Medulla oblongata (tissue), 1 donor: ENCODE data around the gene SLC43A2.

Source experiments
- DNase-seq: peaks from one replicate; pipeline ENCODE4 v3.0.0-alpha.2; 2015; ENCODE audit errors: extremely low spot score

SLC43A2 gene

GRCh38 chr17:1643999-1644492, 15.4 kb upstream of the SLC43A2 start:
- DNase-seq = no peak

GRCh38 chr17:1643293-1643998, 14.8 kb upstream of the SLC43A2 start:
- no peak for DNase-seq

- DNase-seq = no peak
These were observed 12.4 kb upstream of the SLC43A2 start for GRCh38 chr17:1641065-1641403.

- peak; percentile 39 for DNase-seq
These were observed 11.9 kb upstream of the SLC43A2 start for GRCh38 chr17:1640329-1641064.

DNA sequence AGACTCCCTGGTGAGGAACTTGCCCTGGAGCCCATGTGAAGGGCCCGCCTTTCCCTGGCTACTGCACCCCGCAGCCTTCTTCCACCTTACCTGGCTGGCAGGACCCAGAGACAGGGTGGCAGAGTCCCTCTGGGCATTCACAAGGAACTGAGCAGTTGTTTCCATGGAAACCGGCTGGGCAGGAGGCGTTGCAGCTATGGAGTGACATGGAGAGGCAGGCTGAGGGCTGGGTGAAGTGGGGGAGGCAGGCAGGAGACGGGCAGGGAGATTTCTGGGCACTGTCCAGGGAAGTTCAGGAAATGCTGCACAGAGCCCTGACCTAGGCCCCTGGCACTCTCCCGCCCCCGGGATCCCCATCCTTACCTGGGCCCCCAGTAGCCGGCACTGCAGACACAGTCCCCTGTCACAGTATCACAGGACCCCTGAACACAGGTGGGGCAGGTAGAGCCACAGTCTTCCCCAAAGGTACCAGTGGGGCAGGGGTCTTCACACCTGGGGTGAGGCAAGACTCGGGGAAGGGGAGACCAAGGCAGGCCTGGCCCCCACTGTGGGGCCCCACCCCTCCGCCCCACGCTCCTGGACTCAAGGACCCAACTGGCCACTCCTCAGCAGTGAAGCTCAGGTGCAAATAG, 11.0 kb upstream of the SLC43A2 start:
- no peak for DNase-seq

GRCh38 chr17:1638624-1639300, 10.1 kb upstream of the SLC43A2 start:
- DNase-seq = no peak

- peak; percentile 46 for DNase-seq
These were observed 9.5 kb upstream of the SLC43A2 start for GRCh38 chr17:1638171-1638590.

- no peak for DNase-seq
These were observed 8.2 kb upstream of the SLC43A2 start for GRCh38 chr17:1636732-1637285.

DNA sequence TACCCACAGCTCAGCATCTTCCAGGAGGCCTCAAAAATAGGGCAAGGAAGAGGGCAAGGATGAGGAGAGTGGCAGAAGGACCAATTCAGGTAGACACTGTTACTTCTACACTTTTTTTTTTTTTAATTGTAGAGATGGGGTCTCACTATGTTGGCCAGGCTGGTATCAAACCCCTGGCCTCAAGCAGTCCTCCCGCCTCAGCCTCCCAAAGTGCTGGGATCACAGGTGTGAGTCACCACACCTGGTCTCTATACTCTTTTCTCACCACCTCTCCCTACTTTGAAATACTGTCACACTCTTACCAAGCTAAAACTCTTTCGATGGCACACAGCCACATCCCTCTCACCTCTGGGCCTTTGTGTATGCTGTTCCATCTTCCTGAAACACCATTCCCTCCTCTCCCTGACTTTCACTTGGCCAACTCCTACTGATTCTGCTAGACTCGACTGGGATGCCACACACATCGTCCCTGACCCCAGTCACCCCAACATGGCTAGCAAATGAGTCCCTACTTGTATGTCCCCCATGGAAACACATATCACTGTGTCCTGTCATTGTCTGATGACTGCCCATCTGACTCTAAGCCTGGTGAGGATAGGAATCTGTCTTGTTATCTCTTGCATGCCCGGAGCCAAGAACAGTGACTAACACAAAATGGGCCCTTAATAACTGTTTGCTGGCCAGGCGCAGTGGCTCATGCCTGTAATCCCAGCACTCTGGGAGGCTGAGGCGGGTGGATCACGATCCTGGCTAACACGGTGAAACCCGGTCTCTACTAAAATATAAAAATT, 7.2 kb upstream of the SLC43A2 start:
- DNase-seq = no peak

GRCh38 chr17:1634841-1635650, 6.4 kb upstream of the SLC43A2 start:
- no peak for DNase-seq

DNA sequence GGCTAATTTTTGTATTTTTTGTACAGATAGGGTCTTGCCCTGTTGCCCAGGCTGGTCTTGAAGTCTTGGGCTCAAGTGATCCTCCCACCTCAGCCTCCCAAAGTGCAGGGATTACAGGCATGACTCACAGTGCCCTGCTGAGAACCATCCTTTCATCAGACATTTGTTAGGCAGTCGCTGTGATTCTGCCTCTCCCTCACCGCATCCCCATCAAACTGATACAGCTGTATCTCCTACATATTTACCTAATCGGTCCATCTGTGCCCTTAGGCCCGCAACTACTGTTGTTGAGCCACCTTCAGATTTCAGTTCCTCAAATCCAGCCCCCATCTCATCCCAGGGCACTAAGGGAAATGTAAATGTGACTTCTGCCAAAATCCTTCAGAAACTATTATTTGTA, 2.0 kb upstream of the SLC43A2 start:
- DNase-seq = no peak

DNA sequence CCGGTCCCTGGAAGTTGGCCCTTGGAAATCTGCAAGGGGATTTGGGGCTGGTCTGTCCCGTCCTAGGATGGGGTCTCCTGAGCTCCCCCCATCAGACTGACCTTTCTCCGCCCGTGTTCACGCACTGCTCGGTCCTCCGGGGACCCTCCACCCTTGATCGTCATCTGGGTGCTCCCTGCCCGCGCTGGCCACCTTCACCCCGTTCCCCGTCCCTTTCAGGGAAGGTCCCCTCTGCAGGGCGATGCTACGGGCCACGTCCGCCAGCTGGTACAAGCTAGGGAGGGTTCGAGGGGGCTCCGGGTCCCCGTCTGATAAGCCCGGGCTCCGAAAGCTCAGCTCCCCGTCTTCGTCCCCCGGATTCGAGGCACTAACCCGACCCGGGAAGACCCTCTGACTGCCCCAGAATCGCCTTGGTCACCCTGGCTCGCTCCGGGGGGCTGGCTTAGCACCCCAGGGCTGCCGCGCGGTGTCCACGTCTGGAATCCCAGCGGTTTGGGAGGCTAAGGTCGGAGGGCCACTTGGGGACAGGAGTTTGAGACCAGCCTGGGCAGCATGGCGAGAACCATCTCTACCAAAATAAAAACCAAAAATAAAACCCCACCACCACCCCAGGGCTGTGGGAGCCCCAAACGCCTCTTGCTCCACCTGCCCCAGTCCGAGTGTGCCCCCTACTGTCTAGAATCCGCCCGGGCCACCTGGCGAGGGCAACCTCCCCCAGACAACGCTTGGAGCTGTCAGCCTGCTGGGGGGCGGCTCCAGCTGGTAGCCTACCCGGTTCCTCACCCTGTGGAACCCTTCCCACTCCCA, 1.1 kb upstream of the SLC43A2 start:
- DNase-seq = peak; percentile 77

DNA sequence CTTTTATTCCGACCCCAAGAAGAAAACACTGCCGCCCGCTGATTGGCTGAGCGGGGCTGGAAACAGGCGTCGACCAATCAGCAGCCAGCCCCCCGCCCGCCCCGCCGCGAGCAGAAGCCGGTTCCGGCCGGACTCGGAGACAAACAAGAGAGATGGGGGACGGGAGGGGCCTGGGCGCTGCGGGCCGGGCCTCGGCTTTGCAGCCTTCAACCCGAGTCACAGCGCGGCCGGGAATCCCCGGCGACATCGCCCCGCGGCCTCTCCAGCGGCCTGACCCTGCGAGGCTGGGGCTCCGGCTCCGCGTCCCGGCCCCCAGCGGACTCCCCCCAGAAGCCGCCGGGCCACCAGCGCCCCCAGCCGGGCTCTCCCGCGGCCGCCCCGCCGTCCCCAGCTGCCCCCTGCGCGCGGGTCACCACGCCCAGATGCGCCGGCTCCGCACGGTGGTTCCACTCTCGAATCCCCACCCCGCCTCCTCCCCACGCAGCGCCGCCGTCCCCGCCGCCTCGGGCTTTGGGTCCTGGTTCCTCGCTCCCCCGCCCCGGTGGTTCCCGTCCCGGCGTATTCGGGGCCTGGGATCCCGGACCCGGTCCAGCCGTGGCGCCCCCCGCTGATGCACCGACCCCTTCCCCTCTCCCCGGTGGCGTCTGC, 346 bp upstream of the SLC43A2 start:
- DNase-seq = peak; percentile 97

GRCh38 chr17:1627182-1627981, 1.3 kb downstream of the SLC43A2 start:
- DNase-seq = peak; percentile 80

GRCh38 chr17:1626333-1626732, 2.3 kb downstream of the SLC43A2 start:
- DNase-seq = no peak

GRCh38 chr17:1625581-1625980, 3.1 kb downstream of the SLC43A2 start:
- DNase-seq = peak; percentile 45

DNA sequence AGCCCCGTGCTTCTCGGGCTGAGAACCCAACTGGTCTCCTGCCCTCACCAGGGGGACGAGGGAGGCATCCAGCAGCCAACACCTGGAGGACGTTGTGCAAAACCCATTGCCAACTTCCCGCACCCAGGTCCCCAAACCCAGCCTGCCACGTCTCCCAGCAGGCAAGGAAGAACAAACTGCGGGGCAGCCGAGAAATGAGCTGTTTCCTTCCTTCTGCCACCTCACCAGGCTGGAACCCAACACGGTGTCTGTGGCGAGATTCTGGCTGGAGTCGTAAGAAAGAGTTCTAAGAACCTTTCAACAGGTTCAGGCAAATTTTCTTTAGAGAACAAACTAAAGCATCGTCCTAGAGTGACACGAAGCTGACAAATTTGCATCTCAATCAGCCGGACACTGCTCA, 3.6 kb downstream of the SLC43A2 start:
- no peak for DNase-seq

DNA sequence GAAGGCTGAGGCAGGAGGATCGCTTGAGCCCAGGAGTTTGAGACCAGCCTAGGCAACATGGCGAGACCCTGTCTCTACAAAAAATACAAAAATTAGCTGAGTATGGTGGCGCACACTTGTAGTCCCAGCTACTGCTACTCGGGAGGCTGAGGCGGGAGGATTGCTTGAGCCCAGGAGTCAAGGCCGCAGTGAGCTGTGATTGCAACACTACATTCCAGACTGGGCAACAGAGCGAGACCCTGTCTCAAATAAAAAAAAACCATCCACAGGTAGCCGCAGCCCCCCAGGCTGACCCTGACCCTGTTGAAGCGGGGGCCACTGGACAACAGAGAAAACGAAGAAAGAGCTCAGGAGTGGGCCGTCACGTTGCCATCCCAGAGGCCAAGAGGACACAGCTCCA, 4.0 kb downstream of the SLC43A2 start:
- no peak for DNase-seq
